A673 (cell line): ENCODE measurements around the gene RRP1B. TPM values are rescaled to one million over a fixed set of nuclear protein-coding genes. Genes with fewer than 3 reads are reported as not detected.

Experiments
- BruUV-seq: library from RNA; stranded (reverse); fragments of 400-500 nt; replicated peaks from 2 replicates; lab custom pipeline; 2021; lab: Mats Ljungman, UMichigan
- CTCF ChIA-PET: fragments of 300-600 bp; sonication (Branson Sonifier 250); formaldehyde crosslinking; loops from one replicate; lab custom pipeline; 2022; ENCODE audit warnings: antibody characterized with exemption; lab: Charles Lee
- POLR2A ChIA-PET: fragments of 300-600 bp; sonication (Branson Sonifier 250); formaldehyde crosslinking; loops from one replicate; lab custom pipeline; 2022; ENCODE audit warnings: antibody characterized with exemption; ENCODE audit not compliant: low non-redundant PET; lab: Charles Lee
- DNase-seq: peaks from one replicate; pipeline ENCODE4 v3.0.0-alpha.2; 2015; ENCODE audit warnings: low spot score
- H3K27ac ChIP-seq: fragments of 200-600 bp; sonication (generic); 2 replicates; pipeline ENCODE4 v1.5.1; 2016; ENCODE audit warnings: mixed run types, low read depth, mild to moderate bottlenecking, mixed read lengths, antibody characterized with exemption, low read length; ENCODE audit not compliant: poor library complexity, severe bottlenecking
- H3K27me3 ChIP-seq: fragments of 200-600 bp; sonication (generic); replicated peaks from 2 replicates; pipeline ENCODE4 v1.6.1; 2017; ENCODE audit warnings: mixed run types, low read depth, mild to moderate bottlenecking, mixed read lengths, antibody characterized with exemption, low read length; ENCODE audit not compliant: insufficient read depth, poor library complexity
- H3K36me3 ChIP-seq: fragments of 200-600 bp; sonication (generic); 2 replicates; pipeline ENCODE4 v1.6.1; 2016; ENCODE audit warnings: mixed run types, mild to moderate bottlenecking, mixed read lengths, antibody characterized with exemption, low read length; ENCODE audit not compliant: insufficient read depth, poor library complexity, severe bottlenecking
- H3K4me1 ChIP-seq: fragments of 200-600 bp; sonication (generic); 2 replicates; pipeline ENCODE4 v1.6.1; 2017; ENCODE audit warnings: mixed run types, mild to moderate bottlenecking, mixed read lengths, antibody characterized with exemption, low read length; ENCODE audit not compliant: insufficient read depth, poor library complexity, severe bottlenecking
- H3K4me3 ChIP-seq: fragments of 200-600 bp; sonication (generic); 2 replicates; pipeline ENCODE4 v1.5.1; 2016; ENCODE audit warnings: low read depth, mixed run types, mild to moderate bottlenecking, mixed read lengths, low read length; ENCODE audit not compliant: poor library complexity, severe bottlenecking
- H3K9me3 ChIP-seq: fragments of 200-600 bp; sonication (generic); 2 replicates; pipeline ENCODE4 v1.6.1; 2016; ENCODE audit warnings: mixed run types, low read depth, mild to moderate bottlenecking, mixed read lengths, antibody characterized with exemption, low read length; ENCODE audit not compliant: poor library complexity, severe bottlenecking
- CTCF ChIP-seq: fragments of 300-800, 200-600 bp; sonication (generic); conservative IDR thresholded peaks from 2 replicates; pipeline ENCODE4 v1.5.1; 2017; ENCODE audit warnings: low read depth, mild to moderate bottlenecking, antibody characterized with exemption, low read length, moderate library complexity, mixed read lengths
- EZH2 ChIP-seq: fragments of 200-600 bp; sonication (generic); IDR thresholded peaks from 2 replicates; pipeline ENCODE4 v1.6.1; 2017; ENCODE audit warnings: borderline replicate concordance, low read depth, mild to moderate bottlenecking, mixed read lengths, antibody characterized with exemption, low read length; ENCODE audit not compliant: poor library complexity, severe bottlenecking
- intact Hi-C: fragments of 100-400 bp; cut with micrococcal nuclease; formaldehyde crosslinking; loops from one replicate; pipeline ENCODE4 v1.10.0; 2022; ENCODE audit not compliant: unreplicated experiment
- microRNA-seq: library from miRNA; unstranded; fragments of <30 nt; microRNA quantifications from one replicate; pipeline ENCODE4 v1.2.0, GENCODE V29; 2021
- total RNA-seq: library from RNA; stranded (reverse); gene quantifications from 2 replicates; pipeline ENCODE4 v1.2.3, GENCODE V29; 2021

Gene RRP1B
- total RNA-seq, 1 experiment from 2014 or later, result 73.5 TPM

- ChIA-PET POLR2A (no interaction called here), CTCF (no interaction called here)
- intact Hi-C loops, result no loop called here
- no peak for DNase-seq
- no peak overlapping the region for H3K27ac ChIP-seq
- H3K27me3 ChIP-seq, result no peaks in the 10 kb centered on the region
- H3K9me3 ChIP-seq, result no peaks in the 10 kb centered on the region
- H3K36me3 ChIP-seq, result no peaks in the 10 kb centered on the region
- no TSS peak for BruUV-seq
- no peaks in the 10 kb centered on the region for H3K4me1 ChIP-seq
- TF ChIP-seq CTCF (no peak), EZH2 (no peak)
- H3K4me3 ChIP-seq, result no peak overlapping the region
These were observed 84.6 kb downstream of the RRP1B start for GRCh38 chr21:43743947-43744346.

DNA sequence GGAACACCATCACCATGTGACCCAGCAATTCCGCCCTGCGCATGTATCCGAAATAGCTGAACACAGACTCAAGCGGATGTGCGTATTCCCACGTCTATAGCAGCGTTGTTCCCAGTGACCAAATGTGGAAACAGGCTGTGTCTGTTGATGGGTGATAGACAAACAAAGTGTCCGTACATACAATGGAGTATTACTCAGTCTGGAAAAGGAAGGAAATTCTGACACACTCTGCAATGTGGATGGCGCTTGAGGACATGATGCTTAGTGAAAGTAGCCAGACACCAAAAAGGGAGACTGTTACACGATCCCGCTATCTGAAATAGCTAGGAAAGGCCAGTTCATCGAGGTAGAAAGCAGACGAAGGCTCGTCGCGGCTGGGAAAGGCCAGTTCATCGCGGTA is 85.4 kb downstream of the RRP1B start:
- DNase-seq, result no peak
- no TSS peak for BruUV-seq
- POLR2A ChIA-PET, result no interaction called here
- TF ChIP-seq CTCF (no peak), EZH2 (no peak)
- Histone ChIP-seq H3K36me3 (no peaks in the 10 kb centered on the region), H3K27me3 (no peaks in the 10 kb centered on the region), H3K27ac (no peak overlapping the region), H3K4me3 (no peak overlapping the region), H3K9me3 (no peaks in the 10 kb centered on the region), H3K4me1 (no peaks in the 10 kb centered on the region)
- CTCF ChIA-PET, result no interaction called here
- intact Hi-C loops, result no loop called here

Small RNA genes within 50 kb of the gene (microRNA-seq; reads per million reads assigned to microRNA genes)
- not detected for gene MIR6070

Other genes with a start within 250 kb of the RRP1B start
- gene SIK1, start 232.4 kb upstream of the RRP1B start, total RNA-seq, result 0.98 and 4.2 TPM in 2 replicates
- gene HSF2BP, start 72 bp upstream of the RRP1B start, total RNA-seq, result 2.4 and 3.0 TPM in 2 replicates
- gene PDXK, start 59.6 kb downstream of the RRP1B start, total RNA-seq, result 114 and 116 TPM in 2 replicates
- gene CSTB, start 116.7 kb downstream of the RRP1B start, total RNA-seq, result 44.1 and 55.9 TPM in 2 replicates
- 72.5 and 86.4 TPM in 2 replicates for gene RRP1, start 130.0 kb downstream of the RRP1B start, total RNA-seq
- 68.7 and 69.6 TPM in 2 replicates for gene AGPAT3, start 205.7 kb downstream of the RRP1B start, total RNA-seq